Upper lobe of left lung (tissue), 6 donors: Measurements from ENCODE around the gene ELP6. TPM values are rescaled to one million over a fixed set of nuclear protein-coding genes. Genes with fewer than 3 reads are reported as not detected.
"Not testable (repeated sequence)": the region's sequence is repeated elsewhere in the genome, so short reads cannot be mapped to it uniquely, and the experiment has no call there.

Experiments
- ATAC-seq, 2 donors: fragments of 200-7000 bp; cut with Tn5 transposase; one replicate each; pipeline ENCODE4 v1.9.1; 2022; ENCODE audit warnings: mild to moderate bottlenecking in 2 of 2, moderate library complexity in 2 of 2; ENCODE audit not compliant: low FRiP score in 2 of 2
- DNase-seq, 2 donors: peaks; one replicate each; pipeline ENCODE4 v3.0.0-alpha.2; 2019 to 2020
- H3K27ac ChIP-seq, 4 donors: fragments of 200-600 bp; sonication (generic); one replicate each; pipeline ENCODE4 v1.5.1; 2016 to 2019
- H3K27me3 ChIP-seq, 4 donors: fragments of 200-600 bp; sonication (generic); one replicate each; pipeline ENCODE4 v1.5.1; 2017 to 2019
- H3K36me3 ChIP-seq, 4 donors: fragments of 200-600 bp; sonication (generic); one replicate each; pipeline ENCODE4 v1.5.1; 2016 to 2019
- H3K4me1 ChIP-seq, 4 donors: fragments of 200-600 bp; sonication (generic); one replicate each; pipeline ENCODE4 v1.5.1; 2018 to 2019
- H3K4me3 ChIP-seq, 4 donors: fragments of 200-600 bp; sonication (generic); one replicate each; pipeline ENCODE4 v1.5.1; 2017 to 2019; ENCODE audit warnings: mild to moderate bottlenecking in 2 of 4, moderate library complexity in 1 of 4
- H3K9me3 ChIP-seq, 4 donors: fragments of 200-600 bp; sonication (generic); one replicate each; pipeline ENCODE4 v1.5.1; 2018 to 2019
- EP300 ChIP-seq, 4 donors: sonication (generic); formaldehyde crosslinking; IDR thresholded peaks; one replicate each; pipeline ENCODE4 v1.5.1; 2017; ENCODE audit warnings: antibody characterized with exemption in 4 of 4, control low read depth in 2 of 4
- POLR2A ChIP-seq, 4 donors: fragments of 450-650 bp; IDR thresholded peaks; one replicate each; pipeline ENCODE4 v1.5.1; 2016 to 2017; ENCODE audit warnings: antibody characterized with exemption in 4 of 4, mild to moderate bottlenecking in 2 of 4
- POLR2AphosphoS5 ChIP-seq, 2 donors: sonication (generic); formaldehyde crosslinking; IDR thresholded peaks; one replicate each; pipeline ENCODE4 v1.5.1; 2017; ENCODE audit warnings: antibody characterized with exemption in 2 of 2
- WGBS, 2 donors: methylation state at CpG; one replicate each; pipeline ENCODE4 v1.1.5; 2017 to 2018; 5-methylcytosine and 5-hydroxymethylcytosine counted together
- total RNA-seq, 6 donors: library from RNA; depleted of rRNA in 4 of 6; stranded (reverse); fragments of >200 nt in 4 of 6; gene quantifications; one replicate each; pipeline versions ENCODE4 v1.1.0 to v1.2.1, GENCODE V29; 2016 to 2021
- TF ChIP-seq, protein P1 (sequence below), 6 experiments: fragments of 450-650 bp in 4 of 6; fragments of 200-600 bp in 2 of 6; sonication (generic) in 2 of 6; IDR thresholded peaks; one replicate each; pipeline ENCODE4 v1.5.1; 2016 to 2019; ENCODE audit warnings: antibody characterized with exemption in 6 of 6
- donor health status: DM: no; HTN: no; CAD: no; lungs with moderate emphysema.
- donor health status: DM: no; HTN: yes; CAD: no; lungs with severe emphysema.

The ELP6 gene
- total RNA-seq, 6 donors from 2014 or later, result 14.7 to 25.8 (median 22.6) TPM

DNA sequence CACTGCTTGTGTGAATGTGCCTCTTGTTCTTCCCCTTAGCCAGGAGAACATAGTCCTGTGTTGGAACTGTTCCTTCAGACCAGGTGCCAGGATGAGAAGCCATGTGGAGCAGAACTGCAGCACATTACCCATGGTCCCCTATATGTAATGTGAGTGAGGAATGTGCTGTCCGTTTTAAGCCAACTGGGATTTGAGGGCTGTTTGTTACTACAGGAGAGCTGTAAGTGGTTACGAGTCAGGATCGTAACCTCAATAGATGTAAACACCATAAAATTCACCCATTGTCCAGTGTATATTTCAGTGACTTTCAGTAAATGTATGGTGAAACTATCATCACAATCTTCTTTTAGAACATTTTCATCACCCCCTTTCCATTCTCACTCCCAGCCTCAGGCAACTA lies 27.7 kb downstream of the ELP6 start:
- Histone ChIP-seq H3K4me3 (no peak overlapping the region), H3K27ac (no peak overlapping the region), H3K36me3 (peaks cover 0 to 1% (median 0%) of the 10 kb centered on the region in 4 donors), H3K4me1 (no peaks in the 10 kb centered on the region), H3K27me3 (no peaks in the 10 kb centered on the region), H3K9me3 (no peaks in the 10 kb centered on the region)
- 86 to 95% methylated on average over 3 of the region's 3 CpGs for WGBS, 2 donors
- no peak for ATAC-seq
- TF ChIP-seq POLR2A (IDR thresholded peaks at IDR 0.05) (no peak), POLR2AphosphoS5 (IDR thresholded peaks at IDR 0.05) (no peak), EP300 (IDR thresholded peaks at IDR 0.05) (no peak)
- TF ChIP-seq, protein P1, sequence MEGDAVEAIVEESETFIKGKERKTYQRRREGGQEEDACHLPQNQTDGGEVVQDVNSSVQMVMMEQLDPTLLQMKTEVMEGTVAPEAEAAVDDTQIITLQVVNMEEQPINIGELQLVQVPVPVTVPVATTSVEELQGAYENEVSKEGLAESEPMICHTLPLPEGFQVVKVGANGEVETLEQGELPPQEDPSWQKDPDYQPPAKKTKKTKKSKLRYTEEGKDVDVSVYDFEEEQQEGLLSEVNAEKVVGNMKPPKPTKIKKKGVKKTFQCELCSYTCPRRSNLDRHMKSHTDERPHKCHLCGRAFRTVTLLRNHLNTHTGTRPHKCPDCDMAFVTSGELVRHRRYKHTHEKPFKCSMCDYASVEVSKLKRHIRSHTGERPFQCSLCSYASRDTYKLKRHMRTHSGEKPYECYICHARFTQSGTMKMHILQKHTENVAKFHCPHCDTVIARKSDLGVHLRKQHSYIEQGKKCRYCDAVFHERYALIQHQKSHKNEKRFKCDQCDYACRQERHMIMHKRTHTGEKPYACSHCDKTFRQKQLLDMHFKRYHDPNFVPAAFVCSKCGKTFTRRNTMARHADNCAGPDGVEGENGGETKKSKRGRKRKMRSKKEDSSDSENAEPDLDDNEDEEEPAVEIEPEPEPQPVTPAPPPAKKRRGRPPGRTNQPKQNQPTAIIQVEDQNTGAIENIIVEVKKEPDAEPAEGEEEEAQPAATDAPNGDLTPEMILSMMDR (IDR thresholded peaks at IDR 0.05), result no peak
- DNase-seq, result no peak

DNA sequence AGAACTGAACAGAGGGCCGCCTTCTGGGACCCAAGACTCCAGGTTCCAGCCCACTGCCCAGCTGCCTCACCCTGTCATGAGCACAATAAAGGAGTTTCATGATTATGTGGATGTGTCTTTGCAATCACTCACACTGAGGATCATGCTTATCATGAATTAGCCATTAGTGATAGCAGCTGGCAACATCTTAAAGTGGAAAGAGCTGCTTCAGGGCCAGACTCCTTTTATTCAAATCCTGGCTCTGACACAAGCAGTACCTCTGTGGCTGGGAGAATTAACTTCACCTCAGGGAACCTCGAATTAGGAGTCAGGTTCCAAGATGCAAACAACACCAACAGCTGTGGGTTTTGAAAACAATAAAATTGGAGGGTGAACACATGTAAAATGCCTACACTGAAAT lies 31.1 kb downstream of the ELP6 start:
- no peak overlapping the region for H3K27ac ChIP-seq
- no peaks in the 10 kb centered on the region for H3K9me3 ChIP-seq
- no peak overlapping the region for H3K4me3 ChIP-seq
- no peaks in the 10 kb centered on the region for H3K4me1 ChIP-seq
- no peaks in the 10 kb centered on the region for H3K36me3 ChIP-seq
- no peak for DNase-seq
- WGBS, 2 donors, result 64 to 70% methylated on average over 2 of the region's 2 CpGs
- no peaks in the 10 kb centered on the region for H3K27me3 ChIP-seq
- no peak for TF ChIP-seq EP300 (IDR thresholded peaks at IDR 0.05)
- TF ChIP-seq POLR2AphosphoS5 (IDR thresholded peaks at IDR 0.05), result no peak
- no peak for TF ChIP-seq POLR2A (IDR thresholded peaks at IDR 0.05)
- TF ChIP-seq, protein P1 (IDR thresholded peaks at IDR 0.05), result no peak
- no peak for ATAC-seq

DNA sequence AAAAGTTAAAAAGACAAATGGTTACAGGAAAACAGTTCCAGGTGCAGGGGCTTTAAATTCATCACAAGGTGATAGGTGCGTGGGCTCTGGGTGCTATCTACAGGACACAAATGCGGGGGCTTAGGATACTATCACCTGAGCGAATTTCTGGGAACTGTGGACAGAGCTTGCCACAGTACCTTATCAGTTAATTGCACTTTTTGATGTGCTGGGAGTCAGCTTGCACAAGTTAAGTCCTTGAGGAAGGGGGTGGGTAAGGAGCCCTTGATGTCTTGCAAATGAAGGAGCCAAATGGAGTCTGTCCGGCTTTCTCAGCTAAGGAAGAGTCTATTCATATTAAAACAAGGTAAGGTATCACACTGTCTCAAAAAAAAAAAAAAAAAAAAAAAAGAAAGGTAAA lies 31.7 kb downstream of the ELP6 start:
- not testable (repeated sequence) for H3K4me3 ChIP-seq, H3K36me3 ChIP-seq, DNase-seq, ATAC-seq, H3K4me1 ChIP-seq, H3K27ac ChIP-seq, H3K27me3 ChIP-seq, H3K9me3 ChIP-seq
- WGBS, 2 donors, result 67 to 75% methylated on average over 4 of the region's 4 CpGs

DNA sequence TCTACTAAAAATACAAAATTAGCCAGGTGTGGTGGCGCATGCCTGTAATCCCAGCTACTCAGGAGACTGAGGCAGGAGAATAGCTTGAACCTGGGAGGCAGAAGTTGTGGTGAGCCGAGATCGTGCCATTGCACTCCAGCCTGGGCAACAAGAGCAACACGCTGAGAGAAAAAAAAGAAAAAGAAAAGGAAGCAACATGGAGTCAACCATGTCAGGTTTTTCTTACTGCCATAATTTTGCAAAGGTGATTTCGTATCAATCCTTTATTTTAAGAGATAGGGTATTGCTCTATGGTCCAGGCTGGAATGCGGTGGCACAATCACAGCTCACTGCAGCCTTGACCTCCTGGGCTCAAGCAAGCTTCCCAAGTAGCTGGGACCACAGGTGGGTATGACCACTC lies 33.2 kb downstream of the ELP6 start:
- ATAC-seq, H3K4me3 ChIP-seq, DNase-seq, H3K27ac ChIP-seq, H3K27me3 ChIP-seq, H3K36me3 ChIP-seq, H3K9me3 ChIP-seq: not testable (repeated sequence)
- WGBS, 2 donors, result 92 to 96% methylated on average over 6 of the region's 6 CpGs
- peaks cover 8 to 12% (median 10%) of the 10 kb centered on the region in 4 donors for H3K4me1 ChIP-seq

GRCh38 chr3:47479826-47480160 lies 33.7 kb downstream of the ELP6 start:
- ATAC-seq (no peak), DNase-seq (no peak)
- TF ChIP-seq EP300 (IDR thresholded peaks at IDR 0.05), result no peak
- TF ChIP-seq, protein P1 (IDR thresholded peaks at IDR 0.05), result no peak
- TF ChIP-seq POLR2AphosphoS5 (IDR thresholded peaks at IDR 0.05), result no peak
- no peak for TF ChIP-seq POLR2A (IDR thresholded peaks at IDR 0.05)
- 100% methylated on average over 2 of the region's 2 CpGs for WGBS, 2 donors
- Histone ChIP-seq H3K9me3 (no peaks in the 10 kb centered on the region), H3K27me3 (no peaks in the 10 kb centered on the region), H3K4me3 (no peak overlapping the region), H3K36me3 (no peaks in the 10 kb centered on the region), H3K4me1 (peaks cover 10 to 17% (median 11%) of the 10 kb centered on the region in 4 donors), H3K27ac (no peak overlapping the region)

- H3K4me1 ChIP-seq, result peaks cover 18 to 33% (median 19%) of the 10 kb centered on the region in 4 donors
- DNase-seq (no peak), ATAC-seq (no peak)
- no peak overlapping the region for H3K27ac ChIP-seq
- no peaks in the 10 kb centered on the region for H3K9me3 ChIP-seq
- no peaks in the 10 kb centered on the region for H3K36me3 ChIP-seq
- no peak overlapping the region for H3K4me3 ChIP-seq
- TF ChIP-seq, protein P1 (IDR thresholded peaks at IDR 0.05), result no peak
- TF ChIP-seq POLR2AphosphoS5 (IDR thresholded peaks at IDR 0.05) (no peak), EP300 (IDR thresholded peaks at IDR 0.05) (no peak), POLR2A (IDR thresholded peaks at IDR 0.05) (no peak)
- H3K27me3 ChIP-seq, result no peaks in the 10 kb centered on the region
Observed at GRCh38 chr3:47478022-47478421, 35.5 kb downstream of the ELP6 start.
